ENCODE results near the gene HOXA11. TPM values are rescaled to one million over a fixed set of nuclear protein-coding genes. Genes with fewer than 3 reads are reported as not detected.

Gene HOXA11
- total and polyA plus RNA-seq, 10 donors: not detected

- intact Hi-C loops (cut with DNase I; ENCODE audit: low total_unique reads): loop anchor here (10.0 kb wide), 1 partner anchor 1329 kb away; no protein-coding TSS in a partner anchor
- no peak for TF ChIP-seq POLR2A (IDR thresholded peaks at IDR 0.05)
- TF ChIP-seq POLR2AphosphoS5 (IDR thresholded peaks at IDR 0.05): peak in 1 of 3 donors; percentile 3
- peak; percentile 58 for DNase-seq
- 3 to 4% (median 4%) methylated on average over 27 to 30 of the region's 30 CpGs for WGBS, 5 donors
- Histone ChIP-seq H3K36me3 (no peaks in the 10 kb centered on the region), H3K4me3 (peak overlapping the region in 7 of 8 donors; percentile 17 to 67 (median 35)), H3K4me1 (peaks cover 26 to 71% (median 59%) of the 10 kb centered on the region in 6 donors), H3K9me3 (no peaks in the 10 kb centered on the region), H3K27me3 (replicated peaks in 1 of 7) (peaks cover 46 to 100% (median 99%) of the 10 kb centered on the region in 7 donors), H3K27ac (no peak overlapping the region)
These were observed 1.2 kb downstream of the HOXA11 start for GRCh38 chr7:27183682-27184336.

GRCh38 chr7:27182861-27183681 is 2.0 kb downstream of the HOXA11 start:
- Histone ChIP-seq H3K36me3 (no peaks in the 10 kb centered on the region), H3K4me3 (no peak overlapping the region), H3K27me3 (replicated peaks in 1 of 7) (peaks cover 42 to 100% (median 99%) of the 10 kb centered on the region in 7 donors), H3K27ac (no peak overlapping the region), H3K4me1 (peaks cover 19 to 63% (median 52%) of the 10 kb centered on the region in 6 donors), H3K9me3 (no peaks in the 10 kb centered on the region)
- peak; percentile 69 for DNase-seq
- intact Hi-C loops (cut with DNase I; ENCODE audit: low total_unique reads): loop anchor here (10.0 kb wide), 1 partner anchor 1328 kb away; no protein-coding TSS in a partner anchor
- TF ChIP-seq CTCF (IDR thresholded peaks at IDR 0.05 in 8 of 11, conservative IDR thresholded peaks at IDR 0.05 in 3 of 11) (no peak), POLR2A (IDR thresholded peaks at IDR 0.05) (no peak), POLR2AphosphoS5 (IDR thresholded peaks at IDR 0.05) (no peak)
- WGBS, 5 donors: 14 to 23% (median 15%) methylated on average over 28 to 39 of the region's 39 CpGs

- Histone ChIP-seq H3K36me3 (no peaks in the 10 kb centered on the region), H3K4me1 (peaks cover 19 to 56% (median 45%) of the 10 kb centered on the region in 6 donors), H3K9me3 (no peaks in the 10 kb centered on the region), H3K4me3 (no peak overlapping the region), H3K27ac (no peak overlapping the region), H3K27me3 (replicated peaks in 1 of 7) (peaks cover 35 to 100% (median 99%) of the 10 kb centered on the region in 7 donors)
- DNase-seq: peak; percentile 29
- WGBS, 5 donors: 51 to 59% (median 54%) methylated on average over 4 of the region's 4 CpGs
- TF ChIP-seq CTCF (IDR thresholded peaks at IDR 0.05 in 8 of 11, conservative IDR thresholded peaks at IDR 0.05 in 3 of 11): no peak
- no peak for TF ChIP-seq POLR2AphosphoS5 (IDR thresholded peaks at IDR 0.05)
- TF ChIP-seq POLR2A (IDR thresholded peaks at IDR 0.05): no peak
- intact Hi-C loops (cut with DNase I; ENCODE audit: low total_unique reads): loop anchor here (10.0 kb wide), 1 partner anchor 1328 kb away; no protein-coding TSS in a partner anchor
These were observed 2.7 kb downstream of the HOXA11 start for GRCh38 chr7:27182285-27182841.

DNA sequence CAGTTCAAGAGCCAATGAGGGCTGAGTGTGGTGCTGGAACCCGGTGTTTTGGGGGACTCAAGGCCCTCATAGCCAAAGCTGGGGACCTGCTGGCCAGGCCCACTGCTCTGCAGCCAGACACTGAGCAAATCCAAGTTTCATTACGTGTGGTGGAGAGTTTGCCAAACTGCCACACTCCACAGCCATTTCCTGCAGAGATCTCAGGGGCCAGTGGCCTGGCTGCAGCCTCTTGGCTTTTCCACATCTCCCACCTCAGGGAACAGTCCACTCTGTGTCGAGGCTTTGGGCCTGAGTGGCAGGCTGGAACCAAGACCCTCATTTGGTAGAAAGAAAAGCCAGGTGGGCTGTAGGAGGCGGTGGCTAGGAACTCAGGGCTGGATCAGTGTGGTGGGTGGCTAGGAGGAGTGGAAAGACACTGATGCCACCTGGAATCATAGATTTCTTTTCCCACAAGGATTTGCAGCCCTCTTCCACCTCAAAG is 3.2 kb downstream of the HOXA11 start:
- TF ChIP-seq CTCF (IDR thresholded peaks at IDR 0.05 in 8 of 11, conservative IDR thresholded peaks at IDR 0.05 in 3 of 11) (no peak), POLR2A (IDR thresholded peaks at IDR 0.05) (no peak), POLR2AphosphoS5 (IDR thresholded peaks at IDR 0.05) (no peak)
- peak; percentile 33 for DNase-seq
- Histone ChIP-seq H3K36me3 (no peaks in the 10 kb centered on the region), H3K4me3 (no peak overlapping the region), H3K27ac (no peak overlapping the region), H3K9me3 (no peaks in the 10 kb centered on the region), H3K27me3 (replicated peaks in 1 of 7) (peaks cover 32 to 100% (median 99%) of the 10 kb centered on the region in 7 donors), H3K4me1 (peaks cover 19 to 54% (median 44%) of the 10 kb centered on the region in 6 donors)
- WGBS, 5 donors: 60 to 72% (median 71%) methylated on average over 4 of the region's 4 CpGs
- intact Hi-C loops (cut with DNase I; ENCODE audit: low total_unique reads): loop anchor here (10.0 kb wide), 1 partner anchor 1327 kb away; no protein-coding TSS in a partner anchor
